B cell (primary cell): ENCODE measurements around the gene AAK1. TPM values are rescaled to one million over a fixed set of nuclear protein-coding genes. Genes with fewer than 3 reads are reported as not detected.

ENCODE experiments used
- ATAC-seq: fragments of 200-7000 bp; cut with Tn5 transposase; one replicate; pipeline ENCODE4 v1.10.0; 2021; ENCODE audit warnings: low read depth, mild to moderate bottlenecking, moderate number of reproducible peaks, moderate library complexity
- CTCF ChIA-PET: fragments of 350-600 bp; sonication (Branson Sonifier 250); formaldehyde crosslinking; loops from one replicate; lab custom pipeline; 2021; ENCODE audit warnings: antibody characterized with exemption, inconsistent platforms; lab: Charles Lee
- POLR2A ChIA-PET: fragments of 350-600 bp; sonication (Branson Sonifier 250); formaldehyde crosslinking; loops from one replicate; lab custom pipeline; 2021; ENCODE audit warnings: antibody characterized with exemption; lab: Charles Lee
- DNase-seq: peaks from one replicate; pipeline ENCODE4 v3.0.0; 2013
- H2AFZ ChIP-seq: 2 replicates; pipeline ENCODE4 v1.6.1; 2012; ENCODE audit warnings: mild to moderate bottlenecking, low read depth, low read length; ENCODE audit not compliant: insufficient read depth, poor library complexity, severe bottlenecking
- H3K27ac ChIP-seq, 2 donors: 1 replicate in 1 of 2; 2 replicates in 1 of 2; pipeline ENCODE4 v1.5.1; 2012 to 2013; ENCODE audit warnings: low read length in 2 of 2, mild to moderate bottlenecking in 2 of 2, moderate library complexity in 1 of 2
- H3K27me3 ChIP-seq, 4 experiments: fragments of 200-600 bp in 1 of 4; sonication (generic) in 1 of 4; replicated peaks in 1 of 4; 1 replicate in 2 of 4; 2 replicates in 2 of 4; pipeline versions ENCODE4 v1.6.1 to v1.7.0; 2013 to 2016; ENCODE audit warnings: low read length in 3 of 4, mild to moderate bottlenecking in 2 of 4, mixed read lengths in 1 of 4, moderate library complexity in 1 of 4; ENCODE audit not compliant: insufficient read depth in 4 of 4, control insufficient read depth in 3 of 4; ENCODE audit errors: control extremely low read depth in 1 of 4
- H3K36me3 ChIP-seq, 2 experiments: replicated peaks in 1 of 2; 1 replicate in 1 of 2; 2 replicates in 1 of 2; pipeline versions ENCODE4 v1.6.1 to v1.7.1; 2013; ENCODE audit warnings: low read length in 1 of 2; ENCODE audit not compliant: insufficient read depth in 2 of 2, control insufficient read depth in 1 of 2; ENCODE audit errors: control extremely low read depth in 1 of 2, extremely low read depth in 1 of 2
- H3K4me1 ChIP-seq, 2 donors: fragments of 200-600 bp in 1 of 2; sonication (generic) in 1 of 2; 1 replicate in 1 of 2; 2 replicates in 1 of 2; pipeline versions ENCODE4 v1.5.1 to v1.6.1; 2013 to 2017; ENCODE audit warnings: low read length in 2 of 2; ENCODE audit not compliant: control insufficient read depth in 2 of 2, insufficient read depth in 2 of 2
- H3K4me2 ChIP-seq: replicated peaks from 2 replicates; pipeline ENCODE3; 2012; ENCODE audit warnings: mild to moderate bottlenecking, low read depth, low read length; ENCODE audit not compliant: poor library complexity, severe bottlenecking
- H3K4me3 ChIP-seq, 5 experiments: fragments of 200-600 bp in 1 of 5; sonication (generic) in 1 of 5; 1 replicate in 3 of 5; 2 replicates in 2 of 5; pipeline versions ENCODE4 v1.5.1 to v1.7.0; 2011 to 2016; ENCODE audit warnings: low read length in 4 of 5, mild to moderate bottlenecking in 4 of 5, low read depth in 2 of 5, control low read depth in 1 of 5, moderate library complexity in 1 of 5; ENCODE audit not compliant: insufficient read depth in 1 of 5; ENCODE audit errors: control extremely low read depth in 1 of 5, extremely low read depth in 1 of 5
- H3K79me2 ChIP-seq: fragments of 200-600 bp; sonication (generic); one replicate; pipeline ENCODE4 v1.6.0; 2016; ENCODE audit warnings: low read length; ENCODE audit not compliant: control insufficient read depth, insufficient read depth
- H3K9ac ChIP-seq: fragments of 200-600 bp; sonication (generic); 2 replicates; pipeline ENCODE4 v1.6.1; 2017; ENCODE audit warnings: mild to moderate bottlenecking, low read length, moderate library complexity
- H3K9me3 ChIP-seq, 3 donors: one replicate each; pipeline versions ENCODE4 v1.6.1 to v1.7.1; 2013; ENCODE audit warnings: low read length in 2 of 3; ENCODE audit not compliant: control insufficient read depth in 2 of 3, insufficient read depth in 1 of 3; ENCODE audit errors: control extremely low read depth in 1 of 3
- H4K20me1 ChIP-seq: 2 replicates; pipeline ENCODE4 v1.6.0; 2012; ENCODE audit warnings: mild to moderate bottlenecking, low read length; ENCODE audit not compliant: insufficient read depth, control insufficient read depth, poor library complexity, severe bottlenecking
- H3K27ac Mint-ChIP-seq: one replicate; pipeline ENCODE4 v1.8.0; 2021; ENCODE audit warnings: mixed read lengths
- H3K27me3 Mint-ChIP-seq: one replicate; pipeline ENCODE4 v1.8.0; 2021; ENCODE audit warnings: mixed read lengths
- H3K4me1 Mint-ChIP-seq: one replicate; pipeline ENCODE4 v1.8.0; 2021; ENCODE audit warnings: mixed read lengths
- H3K4me3 Mint-ChIP-seq: one replicate; pipeline ENCODE4 v1.8.0; 2021; ENCODE audit warnings: mixed read lengths
- H3K9me3 Mint-ChIP-seq: one replicate; pipeline ENCODE4 v1.8.0; 2022; ENCODE audit warnings: mixed read lengths; ENCODE audit not compliant: insufficient read depth
- EZH2 ChIP-seq: IDR thresholded peaks from 2 replicates; pipeline ENCODE4 v1.6.1; 2012; ENCODE audit warnings: borderline replicate concordance, low read depth, mild to moderate bottlenecking, moderate library complexity, low read length; ENCODE audit not compliant: insufficient read depth, poor library complexity, severe bottlenecking
- WGBS: methylation state at CpG from one replicate; pipeline ENCODE4 v1.1.5; 2013; ENCODE audit warnings: missing lambda C conversion rate; ENCODE audit not compliant: insufficient coverage; 5-methylcytosine and 5-hydroxymethylcytosine counted together
- intact Hi-C: fragments of 100-400 bp; cut with micrococcal nuclease; formaldehyde crosslinking; loops from one replicate; pipeline ENCODE4 v1.10.0; 2022
- polyA plus RNA-seq: library from polyadenylated mRNA; depleted of rRNA; stranded (reverse); fragments of >200 nt; gene quantifications from 2 replicates; pipeline ENCODE4 v1.2.3, GENCODE V29; 2012
- total RNA-seq, 2 donors: library from RNA; stranded (reverse); fragments of 120-200 nt in 1 of 2; gene quantifications; 1 replicate in 1 of 2; 2 replicates in 1 of 2; pipeline versions ENCODE4 v1.2.3 to v1.2.4, GENCODE V29; 2013 to 2022
- TF ChIP-seq, protein P1 (sequence below): fragments of 200-600 bp; IDR thresholded peaks from one replicate; pipeline ENCODE4 v1.8.0; 2022; ENCODE audit warnings: antibody characterized with exemption, mild to moderate bottlenecking

AAK1 gene
- total and polyA plus RNA-seq, 2 donors (not counting 1 experiment from before 2014, with no cell fraction given), result 2.4 to 7.2 TPM

DNA sequence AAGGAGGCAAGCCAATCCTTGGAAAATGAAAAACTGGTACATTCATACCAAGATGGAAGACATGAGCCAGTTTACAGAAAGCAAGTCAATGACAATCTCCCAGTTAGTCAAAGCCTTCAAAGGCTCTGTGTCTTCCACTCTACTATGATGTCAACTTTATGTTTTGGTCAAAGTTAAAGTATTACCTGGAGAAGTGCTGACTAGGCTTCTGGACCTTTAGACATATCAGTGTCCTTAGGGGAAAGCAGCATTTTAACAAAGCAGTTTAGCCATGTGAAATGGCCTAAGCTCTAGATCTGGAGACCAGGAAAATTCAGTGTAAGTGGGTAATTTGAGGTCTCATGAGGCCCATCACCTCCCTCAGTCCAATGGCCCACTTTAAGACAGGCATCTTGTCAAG lies 30.8 kb downstream of the AAK1 start:
- Histone ChIP-seq H4K20me1 (no peaks in the 10 kb centered on the region), H3K9ac (no peak overlapping the region), H3K36me3 (no peaks in the 10 kb centered on the region), H2AFZ (no peak overlapping the region), H3K4me3 (no peak overlapping the region), H3K4me1 (peaks cover 0 to 4% of the 10 kb centered on the region in 2 donors), H3K9me3 (peaks cover 0 to 12% (median 0%) of the 10 kb centered on the region in 3 donors), H3K79me2 (no peaks in the 10 kb centered on the region), H3K27me3 (no peaks in the 10 kb centered on the region), H3K4me2 (no peak overlapping the region), H3K27ac (no peak overlapping the region)
- H3K9me3 Mint-ChIP-seq, result no peaks in the 10 kb centered on the region
- CTCF ChIA-PET, result interaction anchor here (1.0 kb wide), 1 partner anchor 47 kb away, joined by 4 read pairs; no protein-coding TSS in a partner anchor
- no peak overlapping the region for H3K27ac Mint-ChIP-seq
- peaks cover 11% of the 10 kb centered on the region for H3K27me3 Mint-ChIP-seq
- no peak overlapping the region for H3K4me3 Mint-ChIP-seq
- intact Hi-C loops, result no loop called here
- no peak for DNase-seq
- POLR2A ChIA-PET, result no interaction called here
- no peak for ATAC-seq
- H3K4me1 Mint-ChIP-seq, result peaks cover 3% of the 10 kb centered on the region
- no peak for TF ChIP-seq EZH2
- TF ChIP-seq, protein P1, sequence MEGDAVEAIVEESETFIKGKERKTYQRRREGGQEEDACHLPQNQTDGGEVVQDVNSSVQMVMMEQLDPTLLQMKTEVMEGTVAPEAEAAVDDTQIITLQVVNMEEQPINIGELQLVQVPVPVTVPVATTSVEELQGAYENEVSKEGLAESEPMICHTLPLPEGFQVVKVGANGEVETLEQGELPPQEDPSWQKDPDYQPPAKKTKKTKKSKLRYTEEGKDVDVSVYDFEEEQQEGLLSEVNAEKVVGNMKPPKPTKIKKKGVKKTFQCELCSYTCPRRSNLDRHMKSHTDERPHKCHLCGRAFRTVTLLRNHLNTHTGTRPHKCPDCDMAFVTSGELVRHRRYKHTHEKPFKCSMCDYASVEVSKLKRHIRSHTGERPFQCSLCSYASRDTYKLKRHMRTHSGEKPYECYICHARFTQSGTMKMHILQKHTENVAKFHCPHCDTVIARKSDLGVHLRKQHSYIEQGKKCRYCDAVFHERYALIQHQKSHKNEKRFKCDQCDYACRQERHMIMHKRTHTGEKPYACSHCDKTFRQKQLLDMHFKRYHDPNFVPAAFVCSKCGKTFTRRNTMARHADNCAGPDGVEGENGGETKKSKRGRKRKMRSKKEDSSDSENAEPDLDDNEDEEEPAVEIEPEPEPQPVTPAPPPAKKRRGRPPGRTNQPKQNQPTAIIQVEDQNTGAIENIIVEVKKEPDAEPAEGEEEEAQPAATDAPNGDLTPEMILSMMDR, result no peak

DNA sequence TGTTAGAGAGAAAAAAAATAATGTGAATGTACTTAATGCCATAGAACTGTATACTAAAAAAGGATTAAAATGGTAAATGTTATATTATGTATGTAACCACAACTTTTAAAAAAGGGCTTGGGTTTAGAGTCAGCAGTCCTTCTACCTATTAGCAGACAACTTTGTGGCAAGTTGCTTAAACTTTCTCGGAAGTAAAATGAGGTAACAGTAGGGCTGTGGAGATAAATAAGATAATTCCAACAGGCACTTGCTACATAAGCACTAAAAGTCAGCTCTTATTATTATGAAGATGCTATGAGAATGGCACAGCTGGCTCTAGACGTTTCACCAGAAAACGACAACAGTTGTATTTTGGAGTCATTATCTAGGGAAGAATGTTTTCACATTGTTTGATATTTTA lies 31.3 kb downstream of the AAK1 start:
- ChIA-PET CTCF (no interaction called here), POLR2A (no interaction called here)
- WGBS, result no CpG with 5 or more reads among the region's 3 CpGs
- intact Hi-C loops, result no loop called here
- H3K27me3 ChIP-seq, result no peaks in the 10 kb centered on the region
- Mint-ChIP-seq H3K9me3 (no peaks in the 10 kb centered on the region), H3K27ac (no peak overlapping the region), H3K4me1 (peaks cover 3% of the 10 kb centered on the region), H3K27me3 (peaks cover 11% of the 10 kb centered on the region), H3K4me3 (no peak overlapping the region)
- peaks cover 0 to 4% of the 10 kb centered on the region in 2 donors for H3K4me1 ChIP-seq
- H3K36me3 ChIP-seq, result no peaks in the 10 kb centered on the region
- H3K79me2 ChIP-seq, result no peaks in the 10 kb centered on the region
- H3K9ac ChIP-seq, result no peak overlapping the region
- ATAC-seq (no peak), DNase-seq (no peak)
- H3K4me2 ChIP-seq, result no peak overlapping the region
- no peak overlapping the region for H3K27ac ChIP-seq
- H2AFZ ChIP-seq, result no peak overlapping the region
- no peaks in the 10 kb centered on the region for H4K20me1 ChIP-seq
- H3K9me3 ChIP-seq, result peaks cover 0 to 12% (median 0%) of the 10 kb centered on the region in 3 donors
- no peak overlapping the region for H3K4me3 ChIP-seq
- no peak for TF ChIP-seq EZH2
- TF ChIP-seq, protein P1, result no peak
